ENCODE measurements around the gene LRRK1. TPM values are rescaled to one million over a fixed set of nuclear protein-coding genes. Genes with fewer than 3 reads are reported as not detected.

LRRK1 gene
- total RNA-seq, 1 donor from 2014 or later = 0.86 TPM

DNA sequence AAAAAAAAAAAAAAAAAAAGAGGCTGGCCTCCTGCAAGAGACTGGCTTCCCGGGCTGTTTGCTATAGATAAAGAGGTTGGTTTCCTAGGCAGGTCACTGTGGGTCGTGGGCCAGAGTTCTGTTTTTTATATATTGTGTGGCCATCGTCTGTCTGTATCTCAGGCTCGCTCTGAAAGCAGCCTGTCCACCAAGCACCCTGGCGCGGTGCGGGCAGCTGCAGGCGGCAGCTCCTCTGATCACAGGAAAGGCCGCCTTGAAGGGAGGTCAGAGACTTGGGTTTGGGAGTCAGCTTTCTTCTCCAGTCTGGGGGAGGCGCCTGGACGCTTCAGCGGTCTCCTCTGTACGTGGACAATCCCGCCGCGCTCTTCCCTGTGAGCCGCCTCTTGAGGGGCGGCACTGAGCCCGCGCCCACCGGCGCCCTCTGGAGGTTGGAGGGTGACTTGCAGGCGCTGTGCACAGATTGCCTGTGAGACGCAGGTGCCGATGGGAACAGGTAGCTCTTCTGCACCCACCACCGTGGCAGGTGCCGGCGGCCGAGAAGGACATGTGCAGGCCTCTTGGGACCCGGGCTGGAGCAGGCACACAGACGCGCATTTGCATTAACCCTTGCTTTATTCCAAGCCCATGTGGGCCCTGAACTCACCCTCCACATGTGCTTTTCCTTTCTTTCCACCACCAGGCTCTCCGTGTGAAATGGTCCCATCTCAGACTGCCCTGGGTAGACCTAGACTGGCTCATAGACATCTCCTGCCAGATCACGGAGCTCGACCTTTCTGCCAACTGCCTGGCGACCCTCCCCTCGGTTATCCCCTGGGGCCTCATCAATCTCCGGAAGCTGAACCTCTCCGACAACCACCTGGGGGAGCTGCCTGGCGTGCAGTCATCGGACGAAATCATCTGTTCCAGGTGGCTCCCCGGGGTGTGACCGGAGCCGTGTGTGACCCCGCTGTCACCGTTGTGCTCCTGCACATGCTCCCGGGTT is 89.3 kb downstream of the LRRK1 start:
- Mint-ChIP-seq H3K27me3 (peaks cover 5% of the 10 kb centered on the region), H3K27ac (peak overlapping the region; percentile 90), H3K9me3 (ENCODE audit: low read depth) (peaks cover 5% of the 10 kb centered on the region), H3K36me3 (ENCODE audit: insufficient read depth) (no peaks in the 10 kb centered on the region), H3K4me3 (ENCODE audit: low read depth) (peak overlapping the region; percentile 82), H3K4me1 (ENCODE audit: low read depth) (peaks cover 8% of the 10 kb centered on the region)
- peak; percentile 90 for DNase-seq (ENCODE audit: low spot score, unreplicated experiment)
- TF ChIP-seq, protein P1, sequence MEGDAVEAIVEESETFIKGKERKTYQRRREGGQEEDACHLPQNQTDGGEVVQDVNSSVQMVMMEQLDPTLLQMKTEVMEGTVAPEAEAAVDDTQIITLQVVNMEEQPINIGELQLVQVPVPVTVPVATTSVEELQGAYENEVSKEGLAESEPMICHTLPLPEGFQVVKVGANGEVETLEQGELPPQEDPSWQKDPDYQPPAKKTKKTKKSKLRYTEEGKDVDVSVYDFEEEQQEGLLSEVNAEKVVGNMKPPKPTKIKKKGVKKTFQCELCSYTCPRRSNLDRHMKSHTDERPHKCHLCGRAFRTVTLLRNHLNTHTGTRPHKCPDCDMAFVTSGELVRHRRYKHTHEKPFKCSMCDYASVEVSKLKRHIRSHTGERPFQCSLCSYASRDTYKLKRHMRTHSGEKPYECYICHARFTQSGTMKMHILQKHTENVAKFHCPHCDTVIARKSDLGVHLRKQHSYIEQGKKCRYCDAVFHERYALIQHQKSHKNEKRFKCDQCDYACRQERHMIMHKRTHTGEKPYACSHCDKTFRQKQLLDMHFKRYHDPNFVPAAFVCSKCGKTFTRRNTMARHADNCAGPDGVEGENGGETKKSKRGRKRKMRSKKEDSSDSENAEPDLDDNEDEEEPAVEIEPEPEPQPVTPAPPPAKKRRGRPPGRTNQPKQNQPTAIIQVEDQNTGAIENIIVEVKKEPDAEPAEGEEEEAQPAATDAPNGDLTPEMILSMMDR (IDR thresholded peaks at IDR 0.05; ENCODE audit: unreplicated experiment) = peak; percentile 98

- DNase-seq (ENCODE audit: low spot score, unreplicated experiment) = no peak
- Mint-ChIP-seq H3K27ac (no peak overlapping the region), H3K9me3 (ENCODE audit: low read depth) (peaks cover 5% of the 10 kb centered on the region), H3K4me1 (ENCODE audit: low read depth) (peaks cover 8% of the 10 kb centered on the region), H3K36me3 (ENCODE audit: insufficient read depth) (no peaks in the 10 kb centered on the region), H3K4me3 (ENCODE audit: low read depth) (no peak overlapping the region), H3K27me3 (peaks cover 8% of the 10 kb centered on the region)
- TF ChIP-seq, protein P1 (IDR thresholded peaks at IDR 0.05; ENCODE audit: unreplicated experiment) = no peak
Measured at GRCh38 chr15:101009176-101009575, 90.0 kb downstream of the LRRK1 start.

DNA sequence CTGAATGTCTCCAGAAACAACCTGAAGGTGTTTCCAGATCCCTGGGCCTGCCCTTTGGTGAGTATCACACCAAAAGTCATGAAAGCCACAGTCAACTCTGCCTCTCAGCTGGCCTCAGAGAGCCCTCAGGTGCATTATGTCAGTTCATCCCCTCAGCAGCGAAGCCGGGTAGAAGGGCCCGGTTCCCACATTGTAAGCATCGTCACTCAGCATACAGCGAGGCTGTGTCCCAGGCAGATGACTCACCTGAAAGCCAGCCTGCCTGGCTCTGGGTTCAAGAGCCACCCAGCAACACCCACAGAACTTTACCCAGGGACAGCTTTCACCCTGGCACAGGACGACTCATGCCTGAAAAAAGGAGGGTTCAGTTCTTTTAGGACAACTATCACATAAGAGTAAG is 91.6 kb downstream of the LRRK1 start:
- Mint-ChIP-seq H3K4me3 (ENCODE audit: low read depth) (no peak overlapping the region), H3K27ac (no peak overlapping the region), H3K27me3 (peaks cover 13% of the 10 kb centered on the region), H3K4me1 (ENCODE audit: low read depth) (peaks cover 8% of the 10 kb centered on the region), H3K36me3 (ENCODE audit: insufficient read depth) (no peaks in the 10 kb centered on the region), H3K9me3 (ENCODE audit: low read depth) (no peaks in the 10 kb centered on the region)
- peak; percentile 1 for DNase-seq (ENCODE audit: low spot score, unreplicated experiment)
- TF ChIP-seq, protein P1 (IDR thresholded peaks at IDR 0.05; ENCODE audit: unreplicated experiment) = no peak

DNA sequence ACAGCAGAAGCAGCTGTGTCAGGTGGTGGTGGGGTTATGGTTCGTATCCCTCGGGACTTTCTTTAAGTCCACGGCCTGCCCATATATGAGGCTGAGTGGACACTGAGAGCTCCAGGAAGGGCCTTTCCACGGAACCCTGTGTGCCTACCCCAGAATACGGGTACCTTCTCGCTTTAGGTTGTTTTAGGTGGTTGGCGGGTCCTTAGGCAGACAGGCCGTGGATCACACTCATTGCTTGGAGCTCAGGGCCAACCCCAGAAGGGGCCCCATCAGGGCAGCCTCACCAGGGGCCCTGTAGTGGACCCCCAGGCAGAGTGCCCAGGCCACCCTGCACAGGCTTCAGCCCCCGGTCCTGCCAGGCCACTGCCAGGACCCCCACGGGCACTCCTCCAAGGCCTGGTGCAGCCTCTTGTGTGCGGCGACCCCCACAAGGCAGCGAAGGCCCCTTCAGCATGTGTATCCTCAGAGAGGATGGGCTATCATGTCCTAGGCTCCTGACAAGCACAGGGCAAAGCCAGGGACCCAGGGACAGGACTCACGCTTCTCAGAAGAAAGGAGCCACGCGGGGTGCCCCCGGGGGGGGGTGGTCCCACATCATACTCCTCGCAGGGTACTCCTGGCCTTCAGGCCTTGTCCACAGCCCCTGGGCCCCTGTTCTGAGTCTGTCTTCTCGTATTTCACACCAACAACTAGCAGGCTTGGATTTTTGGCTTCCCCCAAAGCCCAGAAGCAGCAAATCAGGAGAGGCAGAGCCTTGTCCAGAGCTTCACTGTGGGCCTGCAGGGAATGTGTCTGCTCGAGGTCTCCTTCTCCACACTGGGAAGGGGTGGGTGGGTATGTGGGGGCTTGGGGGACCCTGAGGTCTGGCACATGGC is 93.4 kb downstream of the LRRK1 start:
- H3K27ac Mint-ChIP-seq = no peak overlapping the region
- peak; percentile 2 for DNase-seq (ENCODE audit: low spot score, unreplicated experiment)
- no peak overlapping the region for H3K4me3 Mint-ChIP-seq (ENCODE audit: low read depth)
- H3K27me3 Mint-ChIP-seq = peaks cover 13% of the 10 kb centered on the region
- TF ChIP-seq, protein P1 (IDR thresholded peaks at IDR 0.05; ENCODE audit: unreplicated experiment) = no peak
- no peaks in the 10 kb centered on the region for H3K36me3 Mint-ChIP-seq (ENCODE audit: insufficient read depth)
- peaks cover 7% of the 10 kb centered on the region for H3K4me1 Mint-ChIP-seq (ENCODE audit: low read depth)
- no peaks in the 10 kb centered on the region for H3K9me3 Mint-ChIP-seq (ENCODE audit: low read depth)

DNA sequence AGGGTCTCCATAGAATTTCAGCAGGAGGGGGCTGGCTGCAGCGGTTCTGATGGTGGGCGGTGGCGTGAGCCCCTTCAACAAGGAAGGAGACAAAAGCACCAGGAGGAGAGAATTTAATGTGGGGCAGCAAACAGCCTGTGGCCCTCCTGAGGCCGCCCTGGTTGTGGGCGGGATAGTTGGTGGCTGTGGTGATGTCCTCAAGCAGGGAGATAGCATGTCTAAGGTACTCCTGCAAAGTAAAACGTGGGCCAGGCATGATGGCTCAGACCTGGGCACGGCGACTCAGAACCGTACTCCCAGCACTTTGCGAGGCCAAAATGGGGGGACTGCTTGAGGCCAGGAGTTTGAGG is 94.0 kb downstream of the LRRK1 start:
- peaks cover 5% of the 10 kb centered on the region for H3K4me1 Mint-ChIP-seq (ENCODE audit: low read depth)
- H3K36me3 Mint-ChIP-seq (ENCODE audit: insufficient read depth) = no peaks in the 10 kb centered on the region
- peaks cover 11% of the 10 kb centered on the region for H3K27me3 Mint-ChIP-seq
- H3K4me3 Mint-ChIP-seq (ENCODE audit: low read depth) = no peak overlapping the region
- TF ChIP-seq, protein P1 (IDR thresholded peaks at IDR 0.05; ENCODE audit: unreplicated experiment) = no peak
- no peak for DNase-seq (ENCODE audit: low spot score, unreplicated experiment)
- no peak overlapping the region for H3K27ac Mint-ChIP-seq
- H3K9me3 Mint-ChIP-seq (ENCODE audit: low read depth) = no peaks in the 10 kb centered on the region

Measured in progenitor cell of endocrine pancreas (in vitro differentiated cells).